GM15510 (cell line): ENCODE data around the gene EDN2.

Experiments
- POLR2A ChIP-seq: IDR thresholded peaks from 3 replicates; pipeline ENCODE4 v1.6.1; 2011; ENCODE audit warnings: borderline replicate concordance; ENCODE audit not compliant: insufficient read length; ENCODE audit errors: extremely low read depth

The EDN2 gene

DNA sequence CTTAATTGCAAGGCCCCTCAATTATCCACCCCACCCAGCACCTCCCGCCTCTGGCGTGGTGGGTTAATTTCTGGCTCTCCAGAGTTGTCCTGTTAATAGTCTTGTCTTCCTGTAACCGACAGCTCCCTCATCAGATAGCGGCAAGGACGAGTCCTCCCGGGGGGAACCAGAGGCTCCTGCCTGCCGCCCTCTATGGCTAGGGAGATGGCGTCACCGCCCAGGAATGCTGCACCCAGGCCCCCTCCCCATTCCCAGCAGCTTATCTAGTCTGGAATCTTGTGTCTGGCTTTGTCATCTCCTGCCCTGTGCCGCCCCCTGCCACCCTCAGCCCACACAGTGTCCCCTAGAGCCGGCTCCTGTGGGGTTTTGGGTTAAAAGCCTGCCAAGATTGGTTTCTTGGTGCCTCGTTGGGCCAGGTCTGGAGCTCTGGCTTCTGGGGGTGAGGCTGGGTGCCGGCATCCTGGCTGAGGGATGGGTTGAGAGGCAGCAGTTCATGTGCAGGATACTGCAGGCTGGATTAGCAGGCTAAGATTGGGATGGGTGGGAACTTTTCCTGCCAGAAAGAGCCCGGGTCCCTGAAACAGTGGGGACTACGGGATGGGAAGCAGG lies 48.8 kb downstream of the EDN2 start:
- TF ChIP-seq POLR2A = no peak

GRCh38 chr1:41434748-41435449 lies 49.6 kb downstream of the EDN2 start:
- TF ChIP-seq POLR2A = no peak

DNA sequence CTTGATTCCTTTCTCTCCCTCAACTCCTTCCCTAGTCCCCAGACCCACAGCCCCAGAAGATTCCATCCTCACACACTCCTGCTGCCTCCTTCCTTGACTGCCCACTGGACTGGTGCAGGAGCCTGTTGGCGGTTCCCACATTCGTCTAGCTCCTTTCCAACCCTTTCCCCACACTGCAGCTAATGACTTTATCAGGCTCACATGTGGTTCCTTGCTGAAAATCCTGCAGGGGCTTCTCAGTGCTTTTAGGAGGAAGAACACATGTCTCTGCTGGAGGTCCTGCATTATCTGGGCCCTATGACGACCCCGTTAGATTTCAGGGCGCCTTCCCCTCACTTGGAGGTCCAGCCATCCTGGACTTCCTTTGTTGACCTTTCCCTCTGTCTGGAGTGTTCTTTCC lies 50.2 kb downstream of the EDN2 start:
- TF ChIP-seq POLR2A = no peak

GRCh38 chr1:41433501-41433900 lies 51.0 kb downstream of the EDN2 start:
- no peak for TF ChIP-seq POLR2A

DNA sequence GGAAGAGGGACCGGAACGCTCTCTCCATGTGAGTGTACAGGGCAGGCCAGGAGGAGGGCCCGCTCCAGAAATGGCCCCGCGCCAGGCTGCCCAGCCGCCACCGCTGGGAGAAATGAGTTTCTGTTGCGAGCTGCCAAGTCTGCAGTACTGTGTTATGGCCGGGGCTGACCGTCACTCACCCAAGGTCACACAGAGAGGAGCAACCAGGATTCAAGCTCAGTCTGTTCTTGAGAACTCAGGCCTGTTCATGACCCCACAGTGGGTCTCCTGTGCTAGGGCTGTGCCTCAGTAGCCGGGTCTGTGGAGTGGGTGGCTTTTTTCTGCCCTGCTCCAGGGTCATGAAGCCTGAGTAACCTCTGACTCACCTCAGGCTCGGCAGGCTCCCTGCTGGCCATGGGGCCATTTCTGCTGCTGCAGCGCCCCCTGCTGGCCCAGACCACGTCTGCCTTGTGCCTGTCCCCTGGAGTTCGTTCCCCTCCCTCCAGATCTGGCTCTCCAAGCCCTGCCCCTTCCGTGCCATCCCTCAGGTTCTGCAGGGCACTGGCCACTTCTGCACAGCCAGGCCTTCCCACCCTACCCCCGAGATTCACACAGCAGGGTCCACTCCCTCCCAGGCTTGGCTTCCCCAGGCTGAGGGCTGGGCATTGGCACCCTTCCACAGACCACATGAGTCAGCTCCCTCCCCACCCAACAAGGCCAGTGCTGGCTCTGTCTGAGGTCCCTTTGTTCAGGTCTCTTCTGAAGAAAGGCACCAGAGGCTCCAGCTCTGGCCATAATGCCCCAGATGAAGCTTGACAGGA lies 51.8 kb downstream of the EDN2 start:
- no peak for TF ChIP-seq POLR2A

DNA sequence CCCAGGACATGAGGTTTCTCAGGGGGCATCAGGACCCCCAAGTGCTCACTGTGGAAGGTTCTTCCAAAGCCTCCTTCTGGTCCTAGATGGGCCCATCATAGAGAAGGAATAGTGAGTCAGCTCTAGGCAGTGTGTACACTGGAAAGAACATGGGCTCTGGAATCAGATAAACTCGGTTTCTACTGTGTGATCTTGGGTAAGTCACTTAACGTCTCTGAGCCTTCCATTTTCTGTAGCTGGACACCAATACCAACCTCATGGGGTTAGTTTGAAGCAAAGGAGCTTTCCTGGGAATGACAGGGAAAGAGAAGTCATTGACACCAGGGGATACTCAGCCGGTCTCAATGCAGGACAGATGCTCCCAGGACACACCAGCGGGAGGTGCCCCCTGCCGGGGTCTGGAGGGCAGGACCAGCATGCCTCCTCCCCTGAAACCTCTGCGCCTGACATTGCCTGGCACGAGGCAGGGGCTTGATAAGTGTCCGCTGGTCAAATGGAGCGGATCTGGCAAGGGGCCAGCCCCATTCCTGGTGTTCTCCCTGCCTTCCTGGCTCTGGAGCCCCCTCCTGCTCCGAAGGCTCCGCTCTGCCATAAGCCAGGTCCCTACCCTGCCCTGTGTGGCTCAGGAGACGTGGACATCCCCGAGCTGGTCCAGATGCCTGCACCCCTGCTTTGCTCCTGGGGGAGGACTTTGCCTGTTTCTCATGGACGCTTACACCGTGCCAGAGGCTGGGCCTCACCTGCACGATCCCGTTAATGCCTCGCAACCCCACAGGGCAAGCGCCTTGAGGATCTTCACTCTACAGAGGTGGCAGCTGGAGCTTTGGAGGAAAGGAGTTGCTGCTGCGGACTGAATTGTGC lies 52.8 kb downstream of the EDN2 start:
- no peak for TF ChIP-seq POLR2A

DNA sequence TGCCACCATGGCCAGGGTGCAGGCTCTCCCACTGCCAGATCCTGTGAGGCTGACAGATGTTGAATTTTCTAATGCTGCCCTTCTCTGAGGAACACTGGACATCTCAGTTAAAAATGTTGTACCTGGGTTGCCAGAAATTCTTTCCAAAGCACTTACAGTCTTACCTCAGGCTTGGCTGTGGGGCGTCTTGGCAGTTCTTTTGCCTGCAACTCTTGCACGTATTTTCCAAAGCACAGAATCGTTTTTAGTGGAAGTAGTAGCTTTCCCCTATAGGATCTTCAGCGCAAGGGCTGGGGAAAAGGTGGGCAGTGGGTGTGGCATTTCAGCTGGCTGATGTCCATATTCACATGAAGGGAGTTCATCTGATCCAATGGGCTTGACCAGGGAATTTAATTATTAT lies 53.9 kb downstream of the EDN2 start:
- TF ChIP-seq POLR2A = no peak

DNA sequence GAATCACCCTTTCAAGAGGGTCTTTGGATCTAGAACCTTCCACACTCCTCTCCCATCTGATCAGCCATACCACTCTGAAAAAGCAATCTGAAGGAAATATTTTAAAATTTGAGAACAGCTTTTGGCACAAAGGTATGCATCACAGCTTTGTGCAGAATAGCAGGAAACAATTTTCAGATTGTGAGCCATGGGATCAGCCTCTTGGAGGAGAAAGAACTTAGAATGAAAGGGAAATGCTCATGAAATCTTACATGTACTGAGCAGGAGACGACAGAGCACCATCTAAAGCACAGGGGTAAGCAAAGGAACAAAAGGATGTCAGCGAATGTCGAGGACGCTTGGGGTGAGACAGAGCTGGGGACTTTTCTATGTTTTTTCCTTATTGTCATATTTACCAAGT lies 54.4 kb downstream of the EDN2 start:
- TF ChIP-seq POLR2A = no peak

DNA sequence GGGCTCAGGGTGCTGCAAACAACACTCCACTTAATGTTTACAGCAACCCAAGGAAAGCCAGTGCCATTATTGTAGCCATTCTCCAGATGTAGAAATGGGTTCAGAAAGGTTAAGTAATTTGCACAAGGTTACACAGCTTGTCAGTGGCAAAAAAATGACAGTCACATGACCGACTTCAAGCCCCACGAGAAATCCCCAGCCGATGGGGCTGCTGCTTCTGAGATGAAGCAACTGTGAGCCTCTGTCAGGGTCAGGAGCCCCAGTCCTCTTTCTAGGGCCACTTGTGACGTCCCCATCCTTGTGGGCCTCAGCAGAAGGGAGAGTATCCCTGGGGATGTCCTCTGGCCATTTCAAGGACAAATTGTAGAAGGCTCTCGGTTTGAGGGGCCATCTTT lies 54.8 kb downstream of the EDN2 start:
- no peak for TF ChIP-seq POLR2A
